IPS-NIHi7 (cell line): ENCODE data around the gene SPAG16.
A peak's percentile ranks its signal among the peaks of the same experiment; 100 is the strongest.
"Not testable (repeated sequence)": the region's sequence is repeated elsewhere in the genome, so short reads cannot be mapped to it uniquely, and the experiment has no call there.

Experiments used
- DNase-seq: peaks from one replicate; pipeline ENCODE4 v3.0.0; 2012; ENCODE audit warnings: mixed read lengths; ENCODE audit errors: extremely low spot score

SPAG16 gene

GRCh38 chr2:213691351-213691750 is 407.1 kb downstream of the SPAG16 start:
- DNase-seq = no peak

GRCh38 chr2:213696442-213696841 is 412.2 kb downstream of the SPAG16 start:
- DNase-seq = no peak

- DNase-seq = not testable (repeated sequence)
These were observed 417.1 kb downstream of the SPAG16 start for GRCh38 chr2:213701365-213701764.

- DNase-seq = no peak
These were observed 419.3 kb downstream of the SPAG16 start for GRCh38 chr2:213703406-213704098.

GRCh38 chr2:213710164-213710563 is 425.9 kb downstream of the SPAG16 start:
- DNase-seq = no peak

GRCh38 chr2:213718411-213718810 is 434.1 kb downstream of the SPAG16 start:
- not testable (repeated sequence) for DNase-seq

GRCh38 chr2:213722565-213722964 is 438.3 kb downstream of the SPAG16 start:
- DNase-seq = no peak

- no peak for DNase-seq
These were observed 438.8 kb downstream of the SPAG16 start for GRCh38 chr2:213723041-213723560.

GRCh38 chr2:213723707-213724106 is 439.4 kb downstream of the SPAG16 start:
- no peak for DNase-seq

GRCh38 chr2:213726101-213726500 is 441.8 kb downstream of the SPAG16 start:
- DNase-seq = no peak

- no peak for DNase-seq
These were observed 449.6 kb downstream of the SPAG16 start for GRCh38 chr2:213733893-213734292.

GRCh38 chr2:213740453-213740852 is 456.2 kb downstream of the SPAG16 start:
- DNase-seq = no peak

- DNase-seq = no peak
These were observed 467.2 kb downstream of the SPAG16 start for GRCh38 chr2:213751446-213751845.

- DNase-seq = no peak
These were observed 468.3 kb downstream of the SPAG16 start for GRCh38 chr2:213752575-213752974.

GRCh38 chr2:213757525-213757924 is 473.3 kb downstream of the SPAG16 start:
- no peak for DNase-seq

GRCh38 chr2:213763354-213763753 is 479.1 kb downstream of the SPAG16 start:
- DNase-seq = no peak

GRCh38 chr2:213763963-213764362 is 479.7 kb downstream of the SPAG16 start:
- DNase-seq = no peak

- no peak for DNase-seq
These were observed 480.6 kb downstream of the SPAG16 start for GRCh38 chr2:213764849-213765248.

GRCh38 chr2:213766062-213766461 is 481.8 kb downstream of the SPAG16 start:
- DNase-seq = no peak

GRCh38 chr2:213766465-213766901 is 482.2 kb downstream of the SPAG16 start:
- DNase-seq = peak; percentile 15

- no peak for DNase-seq
These were observed 503.6 kb downstream of the SPAG16 start for GRCh38 chr2:213787869-213788268.

GRCh38 chr2:213789940-213790339 is 505.7 kb downstream of the SPAG16 start:
- no peak for DNase-seq

- no peak for DNase-seq
These were observed 507.8 kb downstream of the SPAG16 start for GRCh38 chr2:213792045-213792444.
